B cell (primary cell): ENCODE results near the gene BLM. TPM values are rescaled to one million over a fixed set of nuclear protein-coding genes. Genes with fewer than 3 reads are reported as not detected.

Source experiments
- ATAC-seq: fragments of 200-7000 bp; cut with Tn5 transposase; one replicate; pipeline ENCODE4 v1.10.0; 2021; ENCODE audit warnings: low read depth, mild to moderate bottlenecking, moderate number of reproducible peaks, moderate library complexity
- CTCF ChIA-PET: fragments of 350-600 bp; sonication (Branson Sonifier 250); formaldehyde crosslinking; loops from one replicate; lab custom pipeline; 2021; ENCODE audit warnings: antibody characterized with exemption, inconsistent platforms; lab: Charles Lee
- POLR2A ChIA-PET: fragments of 350-600 bp; sonication (Branson Sonifier 250); formaldehyde crosslinking; loops from one replicate; lab custom pipeline; 2021; ENCODE audit warnings: antibody characterized with exemption; lab: Charles Lee
- DNase-seq: peaks from one replicate; pipeline ENCODE4 v3.0.0; 2013
- H2AFZ ChIP-seq: 2 replicates; pipeline ENCODE4 v1.6.1; 2012; ENCODE audit warnings: mild to moderate bottlenecking, low read depth, low read length; ENCODE audit not compliant: insufficient read depth, poor library complexity, severe bottlenecking
- H3K27ac ChIP-seq, 2 donors: 1 replicate in 1 of 2; 2 replicates in 1 of 2; pipeline ENCODE4 v1.5.1; 2012 to 2013; ENCODE audit warnings: low read length in 2 of 2, mild to moderate bottlenecking in 2 of 2, moderate library complexity in 1 of 2
- H3K27me3 ChIP-seq, 4 experiments: fragments of 200-600 bp in 1 of 4; sonication (generic) in 1 of 4; replicated peaks in 1 of 4; 1 replicate in 2 of 4; 2 replicates in 2 of 4; pipeline versions ENCODE4 v1.6.1 to v1.7.0; 2013 to 2016; ENCODE audit warnings: low read length in 3 of 4, mild to moderate bottlenecking in 2 of 4, mixed read lengths in 1 of 4, moderate library complexity in 1 of 4; ENCODE audit not compliant: insufficient read depth in 4 of 4, control insufficient read depth in 3 of 4; ENCODE audit errors: control extremely low read depth in 1 of 4
- H3K36me3 ChIP-seq, 2 experiments: replicated peaks in 1 of 2; 1 replicate in 1 of 2; 2 replicates in 1 of 2; pipeline versions ENCODE4 v1.6.1 to v1.7.1; 2013; ENCODE audit warnings: low read length in 1 of 2; ENCODE audit not compliant: insufficient read depth in 2 of 2, control insufficient read depth in 1 of 2; ENCODE audit errors: control extremely low read depth in 1 of 2, extremely low read depth in 1 of 2
- H3K4me1 ChIP-seq, 2 donors: fragments of 200-600 bp in 1 of 2; sonication (generic) in 1 of 2; 1 replicate in 1 of 2; 2 replicates in 1 of 2; pipeline versions ENCODE4 v1.5.1 to v1.6.1; 2013 to 2017; ENCODE audit warnings: low read length in 2 of 2; ENCODE audit not compliant: control insufficient read depth in 2 of 2, insufficient read depth in 2 of 2
- H3K4me2 ChIP-seq: replicated peaks from 2 replicates; pipeline ENCODE3; 2012; ENCODE audit warnings: mild to moderate bottlenecking, low read depth, low read length; ENCODE audit not compliant: poor library complexity, severe bottlenecking
- H3K4me3 ChIP-seq, 5 experiments: fragments of 200-600 bp in 1 of 5; sonication (generic) in 1 of 5; 1 replicate in 3 of 5; 2 replicates in 2 of 5; pipeline versions ENCODE4 v1.5.1 to v1.7.0; 2011 to 2016; ENCODE audit warnings: low read length in 4 of 5, mild to moderate bottlenecking in 4 of 5, low read depth in 2 of 5, control low read depth in 1 of 5, moderate library complexity in 1 of 5; ENCODE audit not compliant: insufficient read depth in 1 of 5; ENCODE audit errors: control extremely low read depth in 1 of 5, extremely low read depth in 1 of 5
- H3K79me2 ChIP-seq: fragments of 200-600 bp; sonication (generic); one replicate; pipeline ENCODE4 v1.6.0; 2016; ENCODE audit warnings: low read length; ENCODE audit not compliant: control insufficient read depth, insufficient read depth
- H3K9ac ChIP-seq: fragments of 200-600 bp; sonication (generic); 2 replicates; pipeline ENCODE4 v1.6.1; 2017; ENCODE audit warnings: mild to moderate bottlenecking, low read length, moderate library complexity
- H3K9me3 ChIP-seq, 3 donors: one replicate each; pipeline versions ENCODE4 v1.6.1 to v1.7.1; 2013; ENCODE audit warnings: low read length in 2 of 3; ENCODE audit not compliant: control insufficient read depth in 2 of 3, insufficient read depth in 1 of 3; ENCODE audit errors: control extremely low read depth in 1 of 3
- H4K20me1 ChIP-seq: 2 replicates; pipeline ENCODE4 v1.6.0; 2012; ENCODE audit warnings: mild to moderate bottlenecking, low read length; ENCODE audit not compliant: insufficient read depth, control insufficient read depth, poor library complexity, severe bottlenecking
- H3K27ac Mint-ChIP-seq: one replicate; pipeline ENCODE4 v1.8.0; 2021; ENCODE audit warnings: mixed read lengths
- H3K27me3 Mint-ChIP-seq: one replicate; pipeline ENCODE4 v1.8.0; 2021; ENCODE audit warnings: mixed read lengths
- H3K4me1 Mint-ChIP-seq: one replicate; pipeline ENCODE4 v1.8.0; 2021; ENCODE audit warnings: mixed read lengths
- H3K4me3 Mint-ChIP-seq: one replicate; pipeline ENCODE4 v1.8.0; 2021; ENCODE audit warnings: mixed read lengths
- H3K9me3 Mint-ChIP-seq: one replicate; pipeline ENCODE4 v1.8.0; 2022; ENCODE audit warnings: mixed read lengths; ENCODE audit not compliant: insufficient read depth
- CTCF ChIP-seq: fragments of 200-600 bp; IDR thresholded peaks from one replicate; pipeline ENCODE4 v1.8.0; 2022; ENCODE audit warnings: antibody characterized with exemption, mild to moderate bottlenecking
- EZH2 ChIP-seq: IDR thresholded peaks from 2 replicates; pipeline ENCODE4 v1.6.1; 2012; ENCODE audit warnings: borderline replicate concordance, low read depth, mild to moderate bottlenecking, moderate library complexity, low read length; ENCODE audit not compliant: insufficient read depth, poor library complexity, severe bottlenecking
- WGBS: methylation state at CpG from one replicate; pipeline ENCODE4 v1.1.5; 2013; ENCODE audit warnings: missing lambda C conversion rate; ENCODE audit not compliant: insufficient coverage; 5-methylcytosine and 5-hydroxymethylcytosine counted together
- intact Hi-C: fragments of 100-400 bp; cut with micrococcal nuclease; formaldehyde crosslinking; loops from one replicate; pipeline ENCODE4 v1.10.0; 2022
- polyA plus RNA-seq: library from polyadenylated mRNA; depleted of rRNA; stranded (reverse); fragments of >200 nt; gene quantifications from 2 replicates; pipeline ENCODE4 v1.2.3, GENCODE V29; 2012
- total RNA-seq, 2 donors: library from RNA; stranded (reverse); fragments of 120-200 nt in 1 of 2; gene quantifications; 1 replicate in 1 of 2; 2 replicates in 1 of 2; pipeline versions ENCODE4 v1.2.3 to v1.2.4, GENCODE V29; 2013 to 2022

BLM gene
- total and polyA plus RNA-seq, 2 donors (not counting 1 experiment from before 2014, with no cell fraction given) = 5.2 to 17.4 TPM

- no peak for ATAC-seq
- H3K4me1 ChIP-seq = peaks cover 13% of the 10 kb centered on the region in 2 donors
- no peak overlapping the region for H3K4me3 ChIP-seq
- no peak for DNase-seq
- no peaks in the 10 kb centered on the region for H3K27me3 ChIP-seq
- ChIA-PET CTCF (interaction anchor here (10.7 kb wide), 1 partner anchor 40 kb away, joined by 119 read pairs; no protein-coding TSS in a partner anchor), POLR2A (no interaction called here)
- H2AFZ ChIP-seq = no peak overlapping the region
- Mint-ChIP-seq H3K9me3 (peaks cover 3% of the 10 kb centered on the region), H3K27ac (no peak overlapping the region), H3K4me3 (no peak overlapping the region), H3K4me1 (peaks cover 11% of the 10 kb centered on the region), H3K27me3 (no peaks in the 10 kb centered on the region)
- no peak for TF ChIP-seq EZH2
- TF ChIP-seq CTCF = no peak
- no peaks in the 10 kb centered on the region for H4K20me1 ChIP-seq
- no peak overlapping the region for H3K27ac ChIP-seq
- no peaks in the 10 kb centered on the region for H3K79me2 ChIP-seq
- peaks cover 0 to 10% (median 5%) of the 10 kb centered on the region in 3 donors for H3K9me3 ChIP-seq
- no peaks in the 10 kb centered on the region for H3K36me3 ChIP-seq
- 33% methylated on average over 1 of the region's 2 CpGs for WGBS
- no peak overlapping the region for H3K9ac ChIP-seq
- intact Hi-C loops = loop anchor here (5.0 kb wide), 1 partner anchor 37 kb away; no protein-coding TSS in a partner anchor
- H3K4me2 ChIP-seq = no peak overlapping the region
Measured at GRCh38 chr15:90690585-90690984, 26.6 kb upstream of the BLM start.

- peaks cover 0 to 10% (median 5%) of the 10 kb centered on the region in 3 donors for H3K9me3 ChIP-seq
- H3K27me3 ChIP-seq = no peaks in the 10 kb centered on the region
- no peak overlapping the region for H3K27ac ChIP-seq
- no peak overlapping the region for H3K27ac Mint-ChIP-seq
- DNase-seq = no peak
- peaks cover 5% of the 10 kb centered on the region for H3K4me1 Mint-ChIP-seq
- H3K79me2 ChIP-seq = no peaks in the 10 kb centered on the region
- no peaks in the 10 kb centered on the region for H4K20me1 ChIP-seq
- CTCF ChIA-PET = interaction anchor here (10.7 kb wide), 1 partner anchor 41 kb away, joined by 119 read pairs; no protein-coding TSS in a partner anchor
- no peak overlapping the region for H3K4me3 Mint-ChIP-seq
- H3K36me3 ChIP-seq = no peaks in the 10 kb centered on the region
- H3K9me3 Mint-ChIP-seq = peaks cover 3% of the 10 kb centered on the region
- no peak overlapping the region for H3K9ac ChIP-seq
- H2AFZ ChIP-seq = no peak overlapping the region
- POLR2A ChIA-PET = no interaction called here
- peaks cover 5 to 6% of the 10 kb centered on the region in 2 donors for H3K4me1 ChIP-seq
- WGBS = no CpG with 5 or more reads among the region's 4 CpGs
- no peak for ATAC-seq
- no peak overlapping the region for H3K4me2 ChIP-seq
- intact Hi-C loops = loop anchor here (5.0 kb wide), 1 partner anchor 36 kb away; no protein-coding TSS in a partner anchor
- no peaks in the 10 kb centered on the region for H3K27me3 Mint-ChIP-seq
- no peak overlapping the region for H3K4me3 ChIP-seq
- no peak for TF ChIP-seq EZH2
- TF ChIP-seq CTCF = no peak
Measured at GRCh38 chr15:90691369-90691768, 25.8 kb upstream of the BLM start.
